GM12878 (cell line): ENCODE results near the gene PLP1. TPM values are rescaled to one million over a fixed set of nuclear protein-coding genes. Genes with fewer than 3 reads are reported as not detected.

Experiments
- polyA plus RNA-seq, 11 experiments: library from polyadenylated mRNA; depleted of rRNA in 4 of 11; unstranded in 6 of 11; stranded (reverse) in 5 of 11; fragments of >200 nt; fragmentation: Nextera tagmentation in 4 of 11; fragmentation: Illumina TruSeq in 1 of 11; extraction: Ambion mirVana in 4 of 11; extraction: Trizol in 1 of 11; gene quantifications; 1 replicate in 1 of 11; 2 replicates in 10 of 11; pipeline versions ENCODE4 v1.2.1 to v1.2.3, GENCODE V29; 2011 to 2016; ENCODE audit warnings: inconsistent platforms in 2 of 11, missing spikeins in 2 of 11, low read depth in 1 of 11
- total RNA-seq, 4 experiments: library from RNA; depleted of rRNA in 3 of 4; stranded (reverse); fragments of >200 nt in 3 of 4; fragmentation: Illumina TruSeq in 1 of 4; extraction: Trizol in 1 of 4; gene quantifications; 2 replicates each; pipeline versions ENCODE4 v1.2.1 to v1.2.3, GENCODE V29; 2013 to 2021

The PLP1 gene
- total and polyA plus RNA-seq, 10 of the 15 experiments (the other 5 are each of a cell fraction or from before 2014, with no cell fraction given): not detected

Other genes starting within 250 kb of the PLP1 start
Only the 7 nearest of the 8 such genes appear.
- gene TCEAL4, start 191.3 kb upstream of the PLP1 start, total RNA-seq (2014; rRNA removed): 14.1 and 19.6 TPM in 2 replicates
- 46.4 and 48.0 TPM in 2 replicates for gene TCEAL4, start 191.3 kb upstream of the PLP1 start, total RNA-seq (2014; rRNA removed; fragmentation: Illumina TruSeq; extraction: Trizol)
- 20.1 and 20.9 TPM in 2 replicates for gene TCEAL4, start 191.3 kb upstream of the PLP1 start, total RNA-seq (2021)
- 9.6 and 13.4 TPM in 2 replicates for gene TCEAL4, start 191.3 kb upstream of the PLP1 start, polyA plus RNA-seq (2011; rRNA removed)
- gene TCEAL4, start 191.3 kb upstream of the PLP1 start, polyA plus RNA-seq (2014; fragmentation: Illumina TruSeq; extraction: Trizol): 63.8 and 85.0 TPM in 2 replicates
- gene TCEAL4, start 191.3 kb upstream of the PLP1 start, polyA plus RNA-seq (2014; fragmentation: Nextera tagmentation; extraction: Ambion mirVana): 10 to 100 TPM; 34.8 to 59.9 TPM
- gene TCEAL4, start 191.3 kb upstream of the PLP1 start, polyA plus RNA-seq (2014; rRNA removed): 21.5 and 30.7 TPM in 2 replicates
- gene TCEAL4, start 191.3 kb upstream of the PLP1 start, polyA plus RNA-seq (2016; fragmentation: Nextera tagmentation; extraction: Ambion mirVana): 10 to 100 TPM; 31.5 to 32.8 TPM
- gene TCEAL3, start 168.9 kb upstream of the PLP1 start, total RNA-seq (2014; rRNA removed): 7.5 and 7.6 TPM in 2 replicates
- gene TCEAL3, start 168.9 kb upstream of the PLP1 start, total RNA-seq (2014; rRNA removed; fragmentation: Illumina TruSeq; extraction: Trizol): 18.3 and 19.0 TPM in 2 replicates
- gene TCEAL3, start 168.9 kb upstream of the PLP1 start, total RNA-seq (2021): 10.6 and 12.1 TPM in 2 replicates
- 2.7 and 3.4 TPM in 2 replicates for gene TCEAL3, start 168.9 kb upstream of the PLP1 start, polyA plus RNA-seq (2011; rRNA removed)
- 9.1 and 17.2 TPM in 2 replicates for gene TCEAL3, start 168.9 kb upstream of the PLP1 start, polyA plus RNA-seq (2014; fragmentation: Illumina TruSeq; extraction: Trizol)
- gene TCEAL3, start 168.9 kb upstream of the PLP1 start, polyA plus RNA-seq (2014; fragmentation: Nextera tagmentation; extraction: Ambion mirVana): 1 to 10 TPM in 1 of 2 experiments, under 1 TPM in 1; 0.98 to 2.0 TPM
- gene TCEAL3, start 168.9 kb upstream of the PLP1 start, polyA plus RNA-seq (2014; rRNA removed): 15.3 and 17.3 TPM in 2 replicates
- 10 to 100 TPM; 11.4 to 14.0 TPM for gene TCEAL3, start 168.9 kb upstream of the PLP1 start, polyA plus RNA-seq (2016; fragmentation: Nextera tagmentation; extraction: Ambion mirVana)
- 14.0 and 17.5 TPM in 2 replicates for gene TCEAL1, start 147.9 kb upstream of the PLP1 start, total RNA-seq (2014; rRNA removed)
- 16.3 and 17.0 TPM in 2 replicates for gene TCEAL1, start 147.9 kb upstream of the PLP1 start, total RNA-seq (2014; rRNA removed; fragmentation: Illumina TruSeq; extraction: Trizol)
- 10.1 and 12.5 TPM in 2 replicates for gene TCEAL1, start 147.9 kb upstream of the PLP1 start, total RNA-seq (2021)
- gene TCEAL1, start 147.9 kb upstream of the PLP1 start, polyA plus RNA-seq (2011; rRNA removed): 15.7 and 25.7 TPM in 2 replicates
- gene TCEAL1, start 147.9 kb upstream of the PLP1 start, polyA plus RNA-seq (2014; fragmentation: Illumina TruSeq; extraction: Trizol): 20.4 and 20.5 TPM in 2 replicates
- gene TCEAL1, start 147.9 kb upstream of the PLP1 start, polyA plus RNA-seq (2014; fragmentation: Nextera tagmentation; extraction: Ambion mirVana): 10 to 100 TPM; 19.0 to 24.3 TPM
- 16.6 and 16.7 TPM in 2 replicates for gene TCEAL1, start 147.9 kb upstream of the PLP1 start, polyA plus RNA-seq (2014; rRNA removed)
- 10 to 100 TPM; 20.9 to 21.4 TPM for gene TCEAL1, start 147.9 kb upstream of the PLP1 start, polyA plus RNA-seq (2016; fragmentation: Nextera tagmentation; extraction: Ambion mirVana)
- 121 and 154 TPM in 2 replicates for gene MORF4L2, start 90.1 kb upstream of the PLP1 start, total RNA-seq (2014; rRNA removed)
- gene MORF4L2, start 90.1 kb upstream of the PLP1 start, total RNA-seq (2014; rRNA removed; fragmentation: Illumina TruSeq; extraction: Trizol): 188 and 189 TPM in 2 replicates
- gene MORF4L2, start 90.1 kb upstream of the PLP1 start, total RNA-seq (2021): 154 and 167 TPM in 2 replicates
- 246 and 326 TPM in 2 replicates for gene MORF4L2, start 90.1 kb upstream of the PLP1 start, polyA plus RNA-seq (2011; rRNA removed)
- 311 and 381 TPM in 2 replicates for gene MORF4L2, start 90.1 kb upstream of the PLP1 start, polyA plus RNA-seq (2014; fragmentation: Illumina TruSeq; extraction: Trizol)
- gene MORF4L2, start 90.1 kb upstream of the PLP1 start, polyA plus RNA-seq (2014; fragmentation: Nextera tagmentation; extraction: Ambion mirVana): 100 to 1,000 TPM; 118 to 235 TPM
- gene MORF4L2, start 90.1 kb upstream of the PLP1 start, polyA plus RNA-seq (2014; rRNA removed): 119 and 150 TPM in 2 replicates
- gene MORF4L2, start 90.1 kb upstream of the PLP1 start, polyA plus RNA-seq (2016; fragmentation: Nextera tagmentation; extraction: Ambion mirVana): 100 to 1,000 TPM; 210 to 215 TPM
- gene TMEM31, start 65.9 kb upstream of the PLP1 start, total RNA-seq (2014; rRNA removed): not detected in 2 replicates
- gene TMEM31, start 65.9 kb upstream of the PLP1 start, total RNA-seq (2014; rRNA removed; fragmentation: Illumina TruSeq; extraction: Trizol): not detected in 2 replicates
- gene TMEM31, start 65.9 kb upstream of the PLP1 start, total RNA-seq (2021): not detected in 2 replicates
- gene TMEM31, start 65.9 kb upstream of the PLP1 start, polyA plus RNA-seq (2011; rRNA removed): 0.13 TPM in 1 of 2 replicates, not detected in the other
- 0.18 TPM in 1 of 2 replicates, not detected in the other for gene TMEM31, start 65.9 kb upstream of the PLP1 start, polyA plus RNA-seq (2014; fragmentation: Illumina TruSeq; extraction: Trizol)
- gene TMEM31, start 65.9 kb upstream of the PLP1 start, polyA plus RNA-seq (2014; fragmentation: Nextera tagmentation; extraction: Ambion mirVana): not detected
- not detected in 2 replicates for gene TMEM31, start 65.9 kb upstream of the PLP1 start, polyA plus RNA-seq (2014; rRNA removed)
- not detected for gene TMEM31, start 65.9 kb upstream of the PLP1 start, polyA plus RNA-seq (2016; fragmentation: Nextera tagmentation; extraction: Ambion mirVana)
- gene RAB9B, start 55.4 kb downstream of the PLP1 start, total RNA-seq (2014; rRNA removed): 0.28 and 0.49 TPM in 2 replicates
- 0.22 and 0.23 TPM in 2 replicates for gene RAB9B, start 55.4 kb downstream of the PLP1 start, total RNA-seq (2014; rRNA removed; fragmentation: Illumina TruSeq; extraction: Trizol)
- gene RAB9B, start 55.4 kb downstream of the PLP1 start, total RNA-seq (2021): 0.08 and 0.21 TPM in 2 replicates
- gene RAB9B, start 55.4 kb downstream of the PLP1 start, polyA plus RNA-seq (2011; rRNA removed): 0.30 and 0.65 TPM in 2 replicates
- 0.21 and 0.32 TPM in 2 replicates for gene RAB9B, start 55.4 kb downstream of the PLP1 start, polyA plus RNA-seq (2014; fragmentation: Illumina TruSeq; extraction: Trizol)
- under 1 TPM; 0.05 to 0.08 TPM for gene RAB9B, start 55.4 kb downstream of the PLP1 start, polyA plus RNA-seq (2014; fragmentation: Nextera tagmentation; extraction: Ambion mirVana)
- gene RAB9B, start 55.4 kb downstream of the PLP1 start, polyA plus RNA-seq (2014; rRNA removed): 0.14 and 0.15 TPM in 2 replicates
- gene RAB9B, start 55.4 kb downstream of the PLP1 start, polyA plus RNA-seq (2016; fragmentation: Nextera tagmentation; extraction: Ambion mirVana): under 1 TPM; 0.18 to 0.20 TPM
- 10.4 and 12.2 TPM in 2 replicates for gene TMSB15B, start 185.8 kb downstream of the PLP1 start, total RNA-seq (2014; rRNA removed)
- gene TMSB15B, start 185.8 kb downstream of the PLP1 start, total RNA-seq (2014; rRNA removed; fragmentation: Illumina TruSeq; extraction: Trizol): 8.8 and 10.0 TPM in 2 replicates
- gene TMSB15B, start 185.8 kb downstream of the PLP1 start, total RNA-seq (2021): 10.3 and 13.9 TPM in 2 replicates
- gene TMSB15B, start 185.8 kb downstream of the PLP1 start, polyA plus RNA-seq (2011; rRNA removed): 22.4 and 27.2 TPM in 2 replicates
- gene TMSB15B, start 185.8 kb downstream of the PLP1 start, polyA plus RNA-seq (2014; fragmentation: Illumina TruSeq; extraction: Trizol): 12.2 and 16.1 TPM in 2 replicates
- 10 to 100 TPM; 38.6 to 45.2 TPM for gene TMSB15B, start 185.8 kb downstream of the PLP1 start, polyA plus RNA-seq (2014; fragmentation: Nextera tagmentation; extraction: Ambion mirVana)
- 9.9 and 10.0 TPM in 2 replicates for gene TMSB15B, start 185.8 kb downstream of the PLP1 start, polyA plus RNA-seq (2014; rRNA removed)
- gene TMSB15B, start 185.8 kb downstream of the PLP1 start, polyA plus RNA-seq (2016; fragmentation: Nextera tagmentation; extraction: Ambion mirVana): 10 to 100 TPM; 27.5 to 35.2 TPM